K562 (cell line): ENCODE measurements around the gene DAZ1.
"Not testable (repeated sequence)": the region's sequence is repeated elsewhere in the genome, so short reads cannot be mapped to it uniquely, and the experiment has no call there.

Source experiments
- FOS ChIP-seq: IDR thresholded peaks from 3 replicates; pipeline ENCODE4 v1.6.1; 2011; ENCODE audit not compliant: insufficient read length; ENCODE audit errors: extremely low read depth
- HDAC6 ChIP-seq: IDR thresholded peaks from 2 replicates; pipeline ENCODE4 v1.6.1; 2012; ENCODE audit warnings: low read depth, mild to moderate bottlenecking, control low read depth, inconsistent platforms, low read length, moderate library complexity
- JUND ChIP-seq, 2 experiments: IDR thresholded peaks; 2 replicates in 1 of 2; 3 replicates in 1 of 2; pipeline ENCODE4 v1.6.1; 2011; ENCODE audit warnings: borderline replicate concordance in 2 of 2, low read depth in 2 of 2, low read length in 2 of 2, improper control_type of control experiment in 1 of 2, missing biosample characterization in 1 of 2, missing genetic modification characterization in 1 of 2, missing genetic modification reagents in 1 of 2
- KAT7 ChIP-seq: sonication (generic); formaldehyde crosslinking; IDR thresholded peaks from 2 replicates; pipeline ENCODE4 v1.8.0; 2022; ENCODE audit warnings: missing genetic modification reagents, mild to moderate bottlenecking, borderline replicate concordance
- MCM2 ChIP-seq: fragments of 450-650 bp; IDR thresholded peaks from 2 replicates; pipeline ENCODE4 v1.6.1; 2017; ENCODE audit warnings: low read depth, mild to moderate bottlenecking
- NONO ChIP-seq, 2 experiments: fragments of 200-400 bp in 1 of 2; fragments of 450-650 bp in 1 of 2; formaldehyde crosslinking in 1 of 2; IDR thresholded peaks; 2 replicates each; pipeline ENCODE4 v1.6.1; 2017; ENCODE audit warnings: low read depth in 2 of 2, mild to moderate bottlenecking in 2 of 2, moderate library complexity in 2 of 2, low read length in 1 of 2
- POLR2A ChIP-seq: fragments of 450-650 bp; conservative IDR thresholded peaks from 2 replicates; pipeline ENCODE4 v1.6.1; 2016
- SMARCA5 ChIP-seq: fragments of 450-650 bp; IDR thresholded peaks from 2 replicates; pipeline ENCODE4 v1.6.1; 2016
- XRCC5 ChIP-seq: fragments of 200-400 bp; formaldehyde crosslinking; IDR thresholded peaks from 2 replicates; pipeline ENCODE4 v1.6.1; 2017; ENCODE audit warnings: low read depth, mild to moderate bottlenecking, low read length
- ZBTB33 ChIP-seq: sonication (generic); formaldehyde crosslinking; IDR thresholded peaks from 2 replicates; pipeline ENCODE4 v1.8.1; 2023; ENCODE audit warnings: mild to moderate bottlenecking, missing genetic modification reagents
- ZNF175 ChIP-seq: fragments of 200-800 bp; sonication (Bioruptor generic); IDR thresholded peaks from 2 replicates; pipeline ENCODE4 v1.6.1; 2016; ENCODE audit warnings: low read depth, mild to moderate bottlenecking, missing genetic modification characterization, missing compliant biosample characterization
- ZNF77 ChIP-seq: fragments of 250-450 bp; sonication (Bioruptor Pico); IDR thresholded peaks from 2 replicates; pipeline ENCODE4 v1.5.0; 2020

- TF ChIP-seq XRCC5; HDAC6; MCM2; ZBTB33 (CRISPR knock-in tag); NONO (IDR thresholded peaks at IDR 0.05; ENCODE audit: low read depth in 2 of 2, low read length in 1 of 2); KAT7 (CRISPR knock-in tag); POLR2A; FOS; JUND (IDR thresholded peaks at IDR 0.05; ENCODE audit: borderline replicate concordance, low read depth, low read length); JUND (tag; IDR thresholded peaks at IDR 0.05; ENCODE audit: borderline replicate concordance, low read depth, low read length); ZNF175; ZNF77 (CRISPR knock-in tag); SMARCA5: not testable (repeated sequence)
These were observed at the start of gene DAZ1 for GRCh38 chrY:23198908-23199307.
